ENCODE measurements around the gene FBXO46. TPM values are rescaled to one million over a fixed set of nuclear protein-coding genes. Genes with fewer than 3 reads are reported as not detected.

Gene FBXO46
- total RNA-seq, 1 experiment from 2014 or later: 43.9 TPM

GRCh38 chr19:45733160-45733810, 2.6 kb upstream of the FBXO46 start, which contains the start of gene MEIOSIN:
Gene MEIOSIN, plus strand, starts transcription at chr19:45733439. Its CDS starts 1,938 bp downstream, at chr19:45735377.
- H3K79me2 ChIP-seq (ENCODE audit: insufficient read depth, low read length): no peaks in the 10 kb centered on the region; the same call in 1 of the 2 replicates
- no peak within 1 kb of the TSS for H3T11ph ChIP-seq (ENCODE audit: low read length)
- no peak within 1 kb of the TSS for H3K18ac ChIP-seq (ENCODE audit: insufficient read length, low read depth, low read length)
- H2BK12ac ChIP-seq (ENCODE audit: insufficient read length, low read depth, low read length): no peak within 1 kb of the TSS
- no peaks in the 10 kb centered on the region for H4K20me1 ChIP-seq (ENCODE audit: control insufficient read depth, insufficient read depth, insufficient read length)
- H4K5ac ChIP-seq (ENCODE audit: insufficient read length, low read depth, low read length): no peak within 1 kb of the TSS
- no peak within 1 kb of the TSS for H3K56ac ChIP-seq (ENCODE audit: insufficient read length, low read depth, low read length)
- H2AK5ac ChIP-seq (ENCODE audit: insufficient read length, low read length): no peak within 1 kb of the TSS
- no peak within 1 kb of the TSS for H3K4me2 ChIP-seq (ENCODE audit: insufficient read depth, insufficient read length, low read length)
- no CpG with 5 or more reads among the region's 59 CpGs for WGBS (ENCODE audit: extremely low coverage, insufficient read length, low lambda C conversion rate)
- no peak within 1 kb of the TSS for H3K23ac ChIP-seq (ENCODE audit: insufficient read length, low read depth, low read length)
- peaks cover 2% of the 10 kb centered on the region for H3K79me1 ChIP-seq (ENCODE audit: insufficient read depth, low read depth, low read length, poor library complexity, severe bottlenecking)
- no peaks in the 10 kb centered on the region for H3K23me2 ChIP-seq (ENCODE audit: insufficient read length, low read depth, low read length, poor library complexity, severe bottlenecking)
- no peak within 1 kb of the TSS for H2BK15ac ChIP-seq (ENCODE audit: low read depth, low read length)
- H3K9me3 ChIP-seq (ENCODE audit: control insufficient read depth, low read depth, low read length): no peaks in the 10 kb centered on the region
- Mint-ChIP-seq H3K27ac (no peak within 1 kb of the TSS), H3K4me1 (peaks cover 10 to 15% of the 10 kb centered on the region in 2 experiments), H3K27me3 (ENCODE audit: low read depth) (peaks cover 2% of the 10 kb centered on the region), H3K36me3 (ENCODE audit: insufficient read depth in 1 of 3, low read depth in 3 of 3) (no peaks in the 10 kb centered on the region), H3K9me3 (no peaks in the 10 kb centered on the region), H3K4me3 (no peak within 1 kb of the TSS)
- TF ChIP-seq, protein P1, sequence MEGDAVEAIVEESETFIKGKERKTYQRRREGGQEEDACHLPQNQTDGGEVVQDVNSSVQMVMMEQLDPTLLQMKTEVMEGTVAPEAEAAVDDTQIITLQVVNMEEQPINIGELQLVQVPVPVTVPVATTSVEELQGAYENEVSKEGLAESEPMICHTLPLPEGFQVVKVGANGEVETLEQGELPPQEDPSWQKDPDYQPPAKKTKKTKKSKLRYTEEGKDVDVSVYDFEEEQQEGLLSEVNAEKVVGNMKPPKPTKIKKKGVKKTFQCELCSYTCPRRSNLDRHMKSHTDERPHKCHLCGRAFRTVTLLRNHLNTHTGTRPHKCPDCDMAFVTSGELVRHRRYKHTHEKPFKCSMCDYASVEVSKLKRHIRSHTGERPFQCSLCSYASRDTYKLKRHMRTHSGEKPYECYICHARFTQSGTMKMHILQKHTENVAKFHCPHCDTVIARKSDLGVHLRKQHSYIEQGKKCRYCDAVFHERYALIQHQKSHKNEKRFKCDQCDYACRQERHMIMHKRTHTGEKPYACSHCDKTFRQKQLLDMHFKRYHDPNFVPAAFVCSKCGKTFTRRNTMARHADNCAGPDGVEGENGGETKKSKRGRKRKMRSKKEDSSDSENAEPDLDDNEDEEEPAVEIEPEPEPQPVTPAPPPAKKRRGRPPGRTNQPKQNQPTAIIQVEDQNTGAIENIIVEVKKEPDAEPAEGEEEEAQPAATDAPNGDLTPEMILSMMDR (conservative IDR thresholded peaks at IDR 0.05): no peak
- H3K27ac ChIP-seq (ENCODE audit: insufficient read length, low read depth, low read length): no peak within 1 kb of the TSS
- H2BK5ac ChIP-seq (ENCODE audit: insufficient read length, low read length): no peak within 1 kb of the TSS
- H4K8ac ChIP-seq (replicated peaks; ENCODE audit: insufficient read length, low read depth, low read length): no peak within 1 kb of the TSS
- H3K27me3 ChIP-seq (ENCODE audit: insufficient read depth, low read length): no peaks in the 10 kb centered on the region; the same call in 1 of the 2 replicates
- no peak within 1 kb of the TSS for H2BK120ac ChIP-seq (ENCODE audit: low read depth, low read length, poor library complexity, severe bottlenecking)
- H3K14ac ChIP-seq (ENCODE audit: insufficient read depth, low read length): no peak within 1 kb of the TSS
- no peak within 1 kb of the TSS for H2AFZ ChIP-seq (ENCODE audit: low read length)
- H3K4me1 ChIP-seq (ENCODE audit: insufficient read depth, low read length): no peaks in the 10 kb centered on the region; the same call in 1 of the 2 replicates
- no peak for DNase-seq
- no peak within 1 kb of the TSS for H3K4ac ChIP-seq (ENCODE audit: low read depth, low read length)
- H4K91ac ChIP-seq (ENCODE audit: insufficient read length, low read depth, low read length): no peak within 1 kb of the TSS
- no peak within 1 kb of the TSS for H2BK20ac ChIP-seq (ENCODE audit: low read depth, low read length, poor library complexity, severe bottlenecking)
- H3K9ac ChIP-seq (ENCODE audit: extremely low read depth, insufficient read length, low read length): no peak within 1 kb of the TSS
